Stimulated activated CD8-positive, alpha-beta memory T cell treated with anti-CD3 and anti-CD28 coated beads, Interleukin-2, amount 100 ng/mL, for 48 hours (primary cell): ENCODE results near the gene GALNTL6.
"Not testable (repeated sequence)": the region's sequence is repeated elsewhere in the genome, so short reads cannot be mapped to it uniquely, and the experiment has no call there.

Experiments
- DNase-seq, 2 donors: peaks; one replicate each; pipeline ENCODE4 v3.0.0-alpha.2; 2020; ENCODE audit warnings: low read depth in 2 of 2

Gene GALNTL6

DNA sequence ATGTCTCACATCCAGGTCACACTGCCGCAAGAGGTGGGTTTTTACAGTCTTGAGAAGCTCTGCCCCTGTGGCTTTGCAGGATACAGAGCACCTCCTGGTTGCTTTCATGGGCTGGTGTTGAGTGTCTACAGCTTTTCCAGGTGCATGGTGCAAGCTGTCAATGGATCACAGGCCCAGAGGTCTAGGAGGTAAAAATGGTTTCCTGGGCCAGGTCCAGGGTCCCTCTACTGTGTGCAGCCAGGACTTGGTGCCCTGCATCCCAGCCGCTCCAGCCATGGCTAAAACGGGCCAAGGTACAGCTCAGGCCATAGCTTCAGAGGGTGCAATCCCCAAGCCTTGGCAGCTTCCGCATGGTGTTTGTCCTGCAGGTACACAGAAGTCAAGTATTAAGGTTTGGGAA, 921.4 kb downstream of the GALNTL6 start:
- DNase-seq, result no peak

DNA sequence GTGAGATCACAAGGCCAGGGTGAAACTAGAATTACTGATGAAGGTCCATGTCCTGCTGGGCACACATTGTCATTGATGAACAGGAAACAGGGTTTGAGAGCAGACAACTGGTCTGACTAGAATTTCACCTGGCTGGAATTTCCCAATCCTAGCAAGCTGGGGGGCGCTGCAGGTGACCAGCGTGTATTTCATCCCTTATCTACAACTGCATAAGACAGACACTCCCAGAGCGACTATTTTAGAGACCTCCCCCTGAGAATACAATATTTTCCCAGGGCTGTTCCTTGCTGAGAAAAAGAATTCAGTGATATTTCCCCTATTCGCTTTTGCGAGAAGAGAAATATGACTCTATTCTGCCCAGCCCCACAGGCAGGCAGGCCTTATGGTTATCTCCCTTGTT, 922.8 kb downstream of the GALNTL6 start:
- DNase-seq, result no peak

DNA sequence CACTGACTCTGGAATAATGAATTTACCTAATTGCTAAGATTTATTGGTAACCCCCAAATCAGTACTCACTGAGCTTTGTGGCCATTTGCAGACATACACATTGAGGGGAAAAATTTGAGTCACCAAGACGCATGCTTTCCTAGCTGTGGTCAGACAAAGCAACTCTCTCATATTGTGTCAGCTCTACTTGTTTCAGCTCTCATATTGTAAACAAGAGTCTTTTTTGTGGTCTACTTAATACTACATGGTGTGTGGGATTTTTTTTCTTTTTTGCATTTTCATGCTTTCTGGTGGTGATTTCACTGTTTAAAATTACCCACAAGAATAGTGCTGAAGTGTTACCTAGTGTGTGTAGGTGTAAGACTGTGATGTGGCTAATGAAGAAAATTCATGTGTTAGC, 927.2 kb downstream of the GALNTL6 start:
- no peak for DNase-seq

DNA sequence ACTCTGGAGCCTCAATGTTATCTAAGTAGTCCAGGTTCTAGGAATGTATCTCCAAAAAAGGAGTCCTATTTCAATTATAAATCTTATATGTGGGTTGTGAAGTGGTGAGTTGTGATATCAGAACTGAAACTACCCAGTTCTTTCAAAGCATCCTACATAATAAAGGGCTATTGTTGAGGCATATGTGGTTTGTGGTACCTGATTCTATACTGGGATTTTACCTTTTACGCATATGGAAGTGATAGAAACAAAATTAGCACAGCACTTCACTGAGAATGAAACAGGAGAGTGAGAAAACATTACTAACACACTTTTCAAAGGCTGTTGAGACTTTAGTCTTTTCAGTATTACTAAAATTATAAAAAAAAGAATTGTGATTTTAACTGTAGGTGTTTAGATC, 937.7 kb downstream of the GALNTL6 start:
- no peak for DNase-seq

DNA sequence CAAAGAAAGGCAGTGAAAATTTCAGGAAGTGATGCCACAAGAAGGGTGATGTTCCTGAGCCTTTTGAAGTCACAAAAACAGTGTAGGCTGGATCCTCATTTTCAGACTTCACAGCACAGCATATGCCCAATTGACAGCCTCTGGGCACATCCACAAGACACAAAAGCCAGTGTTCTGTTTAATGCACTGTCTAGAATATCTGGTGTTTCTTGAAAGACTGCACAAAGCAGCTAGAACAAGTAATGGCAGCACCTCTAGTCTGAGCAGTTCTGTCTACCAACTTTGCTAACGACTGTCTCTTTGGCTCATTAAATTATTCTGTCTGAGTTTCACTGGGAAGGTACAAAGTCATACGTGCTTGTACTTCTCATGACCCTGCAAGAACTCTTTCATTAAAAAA, 938.3 kb downstream of the GALNTL6 start:
- DNase-seq, result no peak

DNA sequence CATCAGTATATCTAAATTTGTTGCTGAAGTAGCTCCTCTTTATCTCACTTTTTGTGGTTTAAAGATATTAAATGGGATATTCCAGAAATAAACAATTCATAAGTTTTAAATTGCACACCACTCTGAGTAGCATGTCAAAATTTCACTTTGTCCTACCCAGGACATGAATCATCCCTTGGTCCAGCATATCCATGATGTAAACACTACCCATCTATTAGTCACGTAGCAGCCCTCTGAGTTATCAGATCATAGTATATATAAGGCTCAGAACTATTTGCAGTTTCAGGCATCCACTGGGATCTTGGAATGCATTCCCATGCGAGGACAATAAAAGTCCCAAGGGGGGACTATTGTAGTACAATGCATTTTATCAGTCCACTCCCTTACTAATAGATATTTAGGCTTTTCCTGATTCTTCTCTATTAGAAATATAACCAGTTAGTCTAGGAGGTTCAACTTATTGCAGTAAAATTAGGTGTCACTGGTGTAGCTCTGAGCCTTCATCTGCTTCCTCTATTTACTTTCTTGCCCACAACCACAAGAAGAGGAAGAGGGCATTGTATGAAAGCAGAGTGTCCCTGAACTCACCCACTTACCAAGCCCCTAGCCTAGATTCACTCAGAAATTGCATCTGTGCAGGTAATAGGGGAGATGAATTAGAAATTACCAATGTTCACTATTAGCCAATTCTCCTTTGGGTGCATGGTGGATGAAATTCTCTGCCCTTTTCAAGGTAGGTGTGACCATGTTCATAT, 945.6 kb downstream of the GALNTL6 start:
- no peak for DNase-seq

DNA sequence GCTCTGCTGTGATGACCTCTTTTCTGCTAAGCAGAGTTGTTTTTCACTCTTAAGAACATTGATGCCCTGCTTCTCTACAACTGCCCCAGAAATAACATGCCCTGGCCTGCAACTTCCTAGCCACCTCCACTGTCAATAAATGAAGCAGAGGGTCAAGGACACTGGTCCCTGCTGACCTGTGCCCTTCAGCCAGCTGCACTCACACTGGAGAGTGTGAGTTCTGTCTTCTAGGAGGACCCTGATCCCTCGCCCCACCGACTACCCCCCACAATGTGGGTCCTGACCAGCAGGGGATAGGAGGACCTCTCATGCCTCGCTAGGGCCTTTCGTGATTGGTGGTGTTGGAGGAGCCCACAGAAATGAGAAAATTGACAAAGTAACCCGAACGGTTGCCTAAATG, 947.3 kb downstream of the GALNTL6 start:
- no peak for DNase-seq

DNA sequence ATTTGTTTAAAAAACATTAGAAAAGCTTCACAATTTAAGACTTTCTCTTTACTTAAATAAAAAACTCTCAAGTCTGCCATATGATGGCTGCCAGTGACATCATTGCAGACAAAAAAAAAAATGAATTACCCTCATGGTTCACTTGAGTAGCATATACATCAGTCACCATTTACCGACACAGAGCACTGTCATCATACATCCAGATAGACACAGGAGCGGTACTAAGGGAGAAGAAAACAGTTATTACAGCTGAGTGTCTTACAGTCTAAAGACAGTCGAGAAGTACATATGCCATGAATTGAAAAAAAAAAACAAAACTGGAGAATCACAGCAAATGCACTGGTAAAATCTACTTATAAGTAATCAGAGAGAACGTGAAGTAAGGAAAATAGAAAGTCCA, 949.7 kb downstream of the GALNTL6 start:
- no peak for DNase-seq

DNA sequence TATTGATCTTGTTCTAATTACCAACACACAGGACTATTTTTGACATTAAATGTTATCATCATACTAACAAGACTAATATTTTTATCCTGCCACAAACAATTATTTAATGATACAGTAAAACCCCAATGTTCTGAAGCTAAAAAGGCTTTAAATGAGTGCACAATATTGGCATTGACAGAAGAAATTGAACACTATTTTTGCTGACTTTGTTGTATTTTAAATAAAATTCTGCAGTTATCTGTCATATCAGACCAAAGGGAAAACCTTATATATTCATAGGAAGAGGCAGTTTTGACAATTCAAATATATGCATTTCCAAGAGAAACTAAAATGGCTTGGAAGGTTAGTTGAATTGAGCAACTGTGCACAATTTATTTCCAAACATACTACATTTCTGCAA, 957.6 kb downstream of the GALNTL6 start:
- DNase-seq, result no peak

DNA sequence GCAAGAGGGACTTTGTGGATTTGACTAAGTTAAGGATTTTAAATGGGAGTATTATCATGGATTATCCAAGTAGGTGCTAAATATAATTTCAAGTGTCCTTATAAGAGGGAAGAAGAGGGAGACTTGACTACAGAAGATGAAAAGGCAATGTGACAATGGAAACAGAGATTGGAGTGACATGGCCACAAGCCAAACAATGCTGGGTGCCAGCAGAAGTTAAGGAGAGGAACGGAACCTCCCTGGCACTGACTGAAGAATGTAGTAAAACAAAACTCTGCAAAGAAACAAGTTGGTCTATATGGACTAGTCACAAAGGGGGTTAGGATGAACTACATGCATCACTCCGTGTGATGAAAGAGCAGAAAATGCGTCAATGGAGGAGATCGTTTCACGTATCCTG, 959.6 kb downstream of the GALNTL6 start:
- DNase-seq, result no peak

DNA sequence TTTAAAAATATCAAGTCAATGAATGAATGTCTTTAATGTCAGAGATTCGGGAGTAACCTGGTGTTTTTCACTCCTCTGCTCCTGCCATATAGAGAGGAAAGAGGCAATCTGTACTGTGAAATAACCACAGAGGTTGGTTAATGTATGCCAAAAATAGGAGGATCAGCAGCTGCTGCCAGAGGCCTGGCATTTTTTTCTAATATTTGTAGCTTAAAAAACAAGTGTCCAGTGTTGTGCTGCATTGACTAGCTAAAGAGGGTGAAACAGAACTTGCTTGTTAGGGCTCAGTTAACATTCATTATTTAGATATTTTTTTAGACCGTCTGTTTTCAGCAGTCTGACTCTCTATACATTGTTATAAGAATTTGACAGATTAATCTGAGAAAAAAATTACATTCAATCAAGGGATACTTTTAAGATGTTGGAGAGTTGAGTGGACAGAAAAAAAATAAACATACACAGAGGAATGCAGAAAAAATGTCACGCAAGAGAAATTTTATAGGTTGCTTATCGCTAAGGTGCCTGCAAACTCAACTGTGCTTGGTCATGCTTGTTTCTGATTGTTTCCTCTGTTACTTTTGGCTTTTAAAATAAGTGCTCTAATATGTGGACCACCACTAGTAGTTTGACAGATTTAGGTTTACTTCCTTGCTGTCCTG, 963.1 kb downstream of the GALNTL6 start:
- no peak for DNase-seq

DNA sequence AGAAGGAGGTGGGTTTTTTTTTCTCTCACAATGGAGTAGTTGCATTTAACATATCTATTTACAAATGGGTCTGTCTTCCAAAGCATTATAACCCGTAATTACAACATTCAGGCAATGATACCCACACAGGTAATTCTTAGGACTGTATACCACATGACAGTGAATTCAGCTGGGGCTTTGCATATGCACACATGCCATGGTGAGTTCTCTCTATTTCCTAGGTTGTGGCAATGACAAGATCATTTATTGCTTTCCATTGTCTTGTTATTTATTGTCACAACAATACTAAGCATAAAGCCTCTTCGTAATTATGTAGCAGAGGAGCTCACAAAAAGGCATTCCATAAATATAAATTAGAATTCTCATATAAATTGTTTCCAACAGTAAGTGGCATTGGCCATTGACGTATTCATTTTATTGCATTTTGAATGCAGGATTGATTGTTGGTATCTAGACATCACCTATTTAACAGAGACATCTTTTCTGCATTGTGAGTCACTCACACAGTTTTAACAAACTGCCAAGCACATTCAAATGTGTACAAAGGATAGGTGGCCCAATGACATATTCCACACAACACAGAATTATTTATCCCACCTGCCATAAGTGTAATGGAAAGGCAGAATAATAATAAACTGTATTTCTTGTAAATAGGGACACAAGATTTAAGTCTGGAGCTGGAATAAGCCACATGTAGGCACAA, 964.7 kb downstream of the GALNTL6 start:
- no peak for DNase-seq

DNA sequence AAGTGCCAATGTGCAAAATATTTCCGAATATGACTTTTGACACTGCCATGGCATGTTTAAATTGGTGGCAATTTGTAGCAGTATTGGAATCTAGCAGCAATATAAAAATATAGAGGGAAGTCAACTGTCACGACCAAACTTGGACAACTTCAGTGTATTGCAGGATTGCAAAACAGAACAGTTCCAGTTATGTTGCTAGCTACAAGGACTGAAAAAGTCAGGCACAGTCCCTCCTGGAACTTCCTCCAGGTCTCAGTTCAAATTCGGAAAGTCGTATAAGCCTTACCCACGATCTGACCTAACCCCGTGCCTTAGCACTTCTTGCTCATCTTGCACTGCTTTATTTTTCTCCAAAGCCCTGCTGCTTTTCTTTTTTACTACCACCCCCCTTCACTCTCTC, 965.4 kb downstream of the GALNTL6 start:
- DNase-seq, result no peak

DNA sequence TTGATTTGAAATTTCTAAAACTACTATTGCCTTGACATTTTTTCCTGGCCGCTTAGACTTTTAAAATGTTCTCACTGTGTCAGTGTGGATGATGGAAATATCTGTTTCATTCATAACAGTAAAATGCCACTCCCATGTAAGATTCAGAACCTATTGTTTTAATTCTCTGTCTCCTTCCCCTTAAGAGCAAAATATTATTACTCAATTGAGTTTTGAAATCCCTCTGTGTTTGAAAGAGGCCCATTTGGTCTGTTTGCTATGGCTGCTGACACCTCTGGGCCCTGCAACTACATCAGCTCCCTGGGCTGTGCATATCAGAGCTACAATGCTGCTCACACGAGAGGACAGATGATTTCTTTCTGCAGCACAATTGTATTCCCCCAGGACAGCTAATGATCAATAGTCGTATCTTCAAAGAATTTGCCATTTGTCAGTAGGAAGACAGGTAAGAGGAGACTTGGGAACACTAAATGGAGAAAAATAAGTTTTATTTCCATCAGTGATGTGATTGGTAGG, 967.4 kb downstream of the GALNTL6 start:
- no peak for DNase-seq

DNA sequence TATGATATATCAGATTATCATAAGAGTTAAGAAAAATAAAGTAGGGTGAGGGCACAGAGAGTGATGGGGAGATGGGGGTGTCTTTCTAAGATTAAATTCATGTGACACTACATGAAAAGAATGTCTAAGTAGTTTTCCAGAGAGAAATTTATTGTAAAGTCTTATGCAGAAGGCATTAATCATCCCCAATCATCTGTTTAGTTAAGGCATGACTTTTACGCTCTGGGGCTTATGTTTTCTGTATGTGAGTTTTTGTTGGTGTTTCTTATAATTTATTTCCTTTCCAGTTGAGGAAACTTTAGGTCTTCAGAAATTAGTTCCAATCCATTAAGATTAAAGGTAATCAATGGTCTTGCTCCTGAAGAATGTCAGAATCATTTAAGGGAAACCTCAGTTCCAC, 972.4 kb downstream of the GALNTL6 start:
- no peak for DNase-seq

DNA sequence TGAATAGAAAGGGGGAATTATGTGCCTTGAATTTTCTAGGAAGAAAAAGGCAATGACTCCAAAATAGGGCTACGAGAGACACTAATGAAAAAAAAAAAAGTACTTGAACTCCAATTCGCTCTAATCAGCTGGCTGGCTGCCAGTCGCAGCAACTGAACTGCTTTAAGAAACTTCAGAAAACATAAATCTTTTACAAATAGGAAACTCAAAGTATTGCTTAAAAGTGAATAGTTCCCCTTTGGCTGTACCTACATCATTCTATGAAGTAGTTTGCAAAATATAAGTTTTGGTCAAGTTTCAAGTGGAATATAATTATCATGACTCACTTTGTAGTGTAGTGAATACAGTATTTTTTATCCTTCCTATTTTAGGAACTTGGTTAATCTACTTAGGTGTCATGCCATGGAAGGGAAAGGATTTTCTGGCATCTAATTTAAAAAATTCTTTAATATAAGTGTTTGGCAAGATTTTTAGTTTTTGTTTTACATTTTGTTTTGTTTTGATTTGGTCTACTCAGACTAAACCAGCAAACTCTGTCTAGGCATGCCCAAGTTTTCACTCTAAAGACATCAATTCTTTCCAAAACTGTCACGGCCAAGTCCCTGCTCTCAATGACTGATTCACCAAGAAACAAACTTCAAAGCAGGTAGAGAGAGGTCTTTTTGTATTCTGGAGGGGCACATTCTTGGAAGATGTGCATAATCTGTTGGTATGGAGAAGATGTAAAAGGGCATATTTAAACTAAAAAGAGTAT, 973.0 kb downstream of the GALNTL6 start:
- DNase-seq, result no peak

DNA sequence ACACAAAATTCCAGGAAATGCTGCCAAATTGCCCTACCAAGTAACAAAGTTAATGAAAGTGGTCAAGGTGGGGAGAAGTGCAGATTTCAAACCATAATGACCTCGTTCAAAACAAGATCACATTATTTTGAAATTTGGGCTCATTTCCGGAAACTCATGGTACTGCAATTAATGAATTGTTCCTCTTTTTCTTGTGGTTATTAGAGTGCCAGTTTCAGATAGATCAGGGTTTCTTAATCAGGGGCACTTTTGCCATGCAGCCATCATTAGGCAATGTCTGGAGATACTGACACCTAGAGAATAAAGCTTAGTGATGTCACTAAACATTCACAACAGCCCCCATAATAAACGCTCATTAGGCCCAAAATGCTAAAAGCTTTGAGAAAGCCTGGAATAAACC, 973.9 kb downstream of the GALNTL6 start:
- DNase-seq, result no peak

DNA sequence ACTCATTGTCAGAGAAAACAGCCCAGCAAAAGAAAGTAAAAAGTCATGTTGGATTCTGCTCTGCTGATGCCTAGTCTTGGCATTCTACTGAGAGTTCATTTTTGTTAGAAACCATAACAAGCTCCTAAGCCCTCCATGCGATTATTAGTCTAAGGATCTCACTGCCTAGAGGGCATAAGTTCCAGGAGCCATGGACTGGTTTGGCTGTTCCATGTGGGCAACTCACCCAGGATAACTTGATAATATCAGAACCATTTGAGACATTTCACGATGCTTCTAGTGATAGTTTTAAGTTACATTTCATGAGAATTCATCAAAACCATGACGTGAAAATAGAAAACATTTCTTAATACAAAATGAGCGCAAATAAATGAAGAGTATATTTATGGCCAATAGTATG, 978.6 kb downstream of the GALNTL6 start:
- no peak for DNase-seq

DNA sequence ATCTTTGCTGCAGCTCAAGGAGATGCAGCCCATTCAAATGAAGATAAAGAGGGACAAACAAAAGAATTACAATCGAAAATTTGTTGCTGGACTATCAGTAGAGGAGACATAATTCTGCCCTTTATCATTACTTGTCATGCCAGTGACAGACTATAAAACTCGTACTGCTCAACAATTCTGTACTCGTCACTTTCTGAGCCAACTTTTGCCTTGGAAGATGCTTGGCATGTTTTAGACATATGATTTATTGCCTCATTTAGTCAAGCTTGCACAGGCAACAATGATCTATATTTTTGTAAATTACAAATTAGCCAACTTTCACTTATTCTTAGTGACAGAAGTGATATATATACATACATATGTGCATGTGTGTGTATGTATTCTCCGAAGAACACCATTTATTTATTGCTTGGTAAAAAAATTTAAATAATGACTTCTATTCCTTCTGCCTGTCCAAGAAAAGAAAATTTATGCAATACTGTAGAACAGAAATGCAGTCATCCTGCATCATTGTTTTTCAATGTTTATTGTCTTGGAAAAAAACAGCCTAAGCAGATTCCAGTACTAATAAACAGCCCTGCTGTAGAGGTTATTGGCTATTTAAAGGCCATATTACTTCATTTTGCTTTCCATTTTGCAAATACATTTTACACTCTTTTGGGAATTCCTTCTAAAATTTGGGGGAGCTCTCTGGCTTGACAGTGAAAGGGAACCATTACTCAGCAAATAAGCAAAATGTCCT, 980.5 kb downstream of the GALNTL6 start:
- DNase-seq, result no peak

DNA sequence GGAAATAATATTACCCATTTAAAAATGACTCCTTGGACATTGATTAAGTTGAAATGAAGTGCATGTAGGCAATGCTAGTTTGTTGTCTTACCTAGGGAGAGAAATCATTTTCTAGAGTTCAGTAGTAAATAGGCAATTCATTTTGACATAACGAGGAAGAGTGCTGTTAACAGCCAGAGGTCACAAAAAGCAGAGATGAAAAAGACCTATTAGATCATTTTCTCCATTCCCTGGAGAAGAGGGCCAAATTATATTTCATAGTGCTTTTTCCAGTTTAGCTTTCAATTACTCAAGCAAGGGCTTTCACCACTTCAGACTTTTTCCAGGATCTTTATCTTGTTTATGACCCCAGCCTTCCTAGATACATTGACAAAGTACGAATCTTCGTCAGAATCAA, 981.1 kb downstream of the GALNTL6 start:
- no peak for DNase-seq

DNA sequence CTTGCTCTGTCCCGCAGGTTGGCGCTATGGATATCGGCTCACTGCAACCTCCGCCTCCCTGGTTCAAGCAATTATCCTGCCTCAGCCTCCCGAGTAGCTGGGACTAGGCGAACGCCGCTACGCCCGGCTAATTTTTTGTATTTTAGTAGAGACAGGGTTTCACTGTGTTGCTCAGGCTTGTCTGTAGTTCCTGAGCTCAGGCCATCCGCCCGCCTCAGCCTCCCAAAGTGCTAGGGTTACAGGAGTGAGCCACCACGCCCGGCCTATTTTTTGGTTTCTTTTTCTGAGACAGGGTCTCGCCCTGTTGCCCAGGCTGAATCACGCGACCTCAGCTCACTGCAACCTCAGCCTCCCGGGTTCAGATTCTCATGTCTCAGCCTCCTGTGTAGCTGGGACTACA, 984.1 kb downstream of the GALNTL6 start:
- DNase-seq, result not testable (repeated sequence)
